ENCODE measurements around the gene PDE1A. TPM values are rescaled to one million over a fixed set of nuclear protein-coding genes. Genes with fewer than 3 reads are reported as not detected.

The PDE1A gene
- total and polyA plus RNA-seq, 7 experiments from 2014 or later: not detected

GRCh38 chr2:182101263-182101662, 325.6 kb downstream of the PDE1A start:
- Mint-ChIP-seq H3K4me1 (no peaks in the 10 kb centered on the region), H3K27ac (no peak overlapping the region), H3K27me3 (peaks cover 0 to 11% (median 5%) of the 10 kb centered on the region in 5 donors), H3K9me3 (no peaks in the 10 kb centered on the region), H3K4me3 (no peak overlapping the region), H3K36me3 (no peaks in the 10 kb centered on the region)
- no peaks in the 10 kb centered on the region for H3K36me3 ChIP-seq (ENCODE audit: control insufficient read depth in 2 of 3, insufficient read depth in 3 of 3, low read length in 3 of 3)
- no peaks in the 10 kb centered on the region for H3K4me1 ChIP-seq (ENCODE audit: control insufficient read depth in 2 of 2, insufficient read depth in 2 of 2, low read length in 2 of 2)
- intact Hi-C loops (cut with micrococcal nuclease): no loop called here
- H3K27ac ChIP-seq (ENCODE audit: low read depth, low read length): no peak overlapping the region
- DNase-seq (peak in 1 of 9 donors; percentile 8), ATAC-seq (no peak)
- no peaks in the 10 kb centered on the region for H3K9me3 ChIP-seq (ENCODE audit: control insufficient read depth in 2 of 3, low read length in 3 of 3)
- POLR2A ChIA-PET: no interaction called here
- no peaks in the 10 kb centered on the region for H3K27me3 ChIP-seq (ENCODE audit: control insufficient read depth in 2 of 2, insufficient read depth in 2 of 2, low read length in 2 of 2)
- CTCF ChIA-PET: no interaction called here
- no peak overlapping the region for H3K4me3 ChIP-seq (ENCODE audit: low read length)

GRCh38 chr2:182098648-182099047, 328.2 kb downstream of the PDE1A start:
- no peak for DNase-seq
- ChIA-PET CTCF (no interaction called here), POLR2A (no interaction called here)
- no peaks in the 10 kb centered on the region for H3K4me1 ChIP-seq (ENCODE audit: control insufficient read depth in 2 of 2, insufficient read depth in 2 of 2, low read length in 2 of 2)
- H3K27ac Mint-ChIP-seq: no peak overlapping the region
- peaks cover 0 to 3% (median 0%) of the 10 kb centered on the region in 11 donors for H3K9me3 Mint-ChIP-seq
- no peaks in the 10 kb centered on the region for H3K4me1 Mint-ChIP-seq
- no peaks in the 10 kb centered on the region for H3K27me3 ChIP-seq (ENCODE audit: control insufficient read depth in 2 of 2, insufficient read depth in 2 of 2, low read length in 2 of 2)
- intact Hi-C loops (cut with micrococcal nuclease): no loop called here
- no peak overlapping the region for H3K4me3 ChIP-seq (ENCODE audit: low read length)
- H3K9me3 ChIP-seq (ENCODE audit: control insufficient read depth in 2 of 3, low read length in 3 of 3): no peaks in the 10 kb centered on the region
- no peak overlapping the region for H3K27ac ChIP-seq (ENCODE audit: low read depth, low read length)
- peaks cover 2 to 9% (median 4%) of the 10 kb centered on the region in 5 donors for H3K27me3 Mint-ChIP-seq
- no peak for ATAC-seq
- H3K4me3 Mint-ChIP-seq: no peak overlapping the region
- no peaks in the 10 kb centered on the region for H3K36me3 ChIP-seq (ENCODE audit: control insufficient read depth in 2 of 3, insufficient read depth in 3 of 3, low read length in 3 of 3)
- peaks cover 0 to 3% (median 0%) of the 10 kb centered on the region in 5 donors for H3K36me3 Mint-ChIP-seq

GRCh38 chr2:182097571-182098164, 329.2 kb downstream of the PDE1A start:
- no peaks in the 10 kb centered on the region for H3K4me1 ChIP-seq (ENCODE audit: control insufficient read depth in 2 of 2, insufficient read depth in 2 of 2, low read length in 2 of 2)
- Mint-ChIP-seq H3K27me3 (peaks cover 2 to 9% (median 6%) of the 10 kb centered on the region in 5 donors), H3K4me3 (no peak overlapping the region)

GRCh38 chr2:182090486-182090885, 336.4 kb downstream of the PDE1A start:
- Histone ChIP-seq H3K4me3 (ENCODE audit: low read length) (no peak overlapping the region), H3K27ac (ENCODE audit: low read depth, low read length) (no peak overlapping the region), H3K27me3 (ENCODE audit: control insufficient read depth in 2 of 2, insufficient read depth in 2 of 2, low read length in 2 of 2) (no peaks in the 10 kb centered on the region), H3K9me3 (ENCODE audit: control insufficient read depth in 2 of 3, low read length in 3 of 3) (no peaks in the 10 kb centered on the region), H3K36me3 (ENCODE audit: control insufficient read depth in 2 of 3, insufficient read depth in 3 of 3, low read length in 3 of 3) (no peaks in the 10 kb centered on the region), H3K4me1 (ENCODE audit: control insufficient read depth in 2 of 2, insufficient read depth in 2 of 2, low read length in 2 of 2) (no peaks in the 10 kb centered on the region)
- CTCF ChIA-PET: no interaction called here
- DNase-seq (no peak), ATAC-seq (no peak)
- Mint-ChIP-seq H3K9me3 (peaks cover 0 to 7% (median 0%) of the 10 kb centered on the region in 11 donors), H3K4me3 (no peak overlapping the region), H3K36me3 (peaks cover 0 to 7% (median 0%) of the 10 kb centered on the region in 5 donors), H3K27ac (no peak overlapping the region), H3K27me3 (peaks cover 3 to 16% (median 5%) of the 10 kb centered on the region in 5 donors), H3K4me1 (no peaks in the 10 kb centered on the region)
- intact Hi-C loops (cut with micrococcal nuclease): no loop called here
- POLR2A ChIA-PET: no interaction called here

More at GRCh38 chr2:182097571-182098164, 329.2 kb downstream of the PDE1A start:
- POLR2A ChIA-PET: no interaction called here
- CTCF ChIA-PET: no interaction called here
- Histone ChIP-seq H3K9me3 (ENCODE audit: control insufficient read depth in 2 of 3, low read length in 3 of 3) (no peaks in the 10 kb centered on the region), H3K27me3 (ENCODE audit: control insufficient read depth in 2 of 2, insufficient read depth in 2 of 2, low read length in 2 of 2) (no peaks in the 10 kb centered on the region), H3K4me3 (ENCODE audit: low read length) (no peak overlapping the region), H3K36me3 (ENCODE audit: control insufficient read depth in 2 of 3, insufficient read depth in 3 of 3, low read length in 3 of 3) (no peaks in the 10 kb centered on the region), H3K27ac (ENCODE audit: low read depth, low read length) (no peak overlapping the region)
- no peak overlapping the region for H3K27ac Mint-ChIP-seq
- intact Hi-C loops (cut with micrococcal nuclease): no loop called here
- ATAC-seq (no peak), DNase-seq (no peak)
- H3K9me3 Mint-ChIP-seq: peaks cover 0 to 7% (median 0%) of the 10 kb centered on the region in 11 donors
- no peaks in the 10 kb centered on the region for H3K4me1 Mint-ChIP-seq
- H3K36me3 Mint-ChIP-seq: peaks cover 0 to 7% (median 0%) of the 10 kb centered on the region in 5 donors

Data from naive thymus-derived CD4-positive, alpha-beta T cell (primary cell).